Astrocyte of the hippocampus (primary cell): ENCODE results near the gene SLC35G6.
"Not testable (repeated sequence)": the region's sequence is repeated elsewhere in the genome, so short reads cannot be mapped to it uniquely, and the experiment has no call there.

Experiments
- DNase-seq: peaks from one replicate; pipeline ENCODE4 v3.0.0; 2011; ENCODE audit warnings: low read depth, low spot score

Gene SLC35G6

DNA sequence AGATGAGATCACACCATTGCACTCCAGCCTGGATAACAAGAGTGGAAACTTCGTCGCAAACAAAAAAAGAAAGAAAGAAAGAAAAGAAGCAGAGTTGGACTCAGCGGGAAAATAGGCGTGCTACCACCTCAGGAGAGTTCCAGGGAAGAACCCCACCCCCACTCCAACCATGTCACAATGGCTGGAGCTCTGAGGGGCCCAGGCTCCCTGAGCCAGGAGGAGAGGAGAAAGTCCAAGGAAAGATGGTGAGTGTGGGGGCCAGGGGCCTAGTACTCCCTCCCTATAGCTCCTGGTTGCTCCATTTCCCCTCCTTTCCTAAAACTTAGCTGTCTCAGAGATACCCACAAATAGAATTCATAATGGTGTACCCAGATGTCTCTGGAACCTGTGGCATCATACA, at the start of gene SLC35G6:
Gene SLC35G6, plus strand, starts transcription at position 172 of the 400 bp plus-strand sequence. Its CDS starts 71 bp downstream, at position 243.
- DNase-seq = not testable (repeated sequence)

GRCh38 chr17:7432296-7432695, 49.0 kb upstream of the SLC35G6 start:
- no peak for DNase-seq

DNA sequence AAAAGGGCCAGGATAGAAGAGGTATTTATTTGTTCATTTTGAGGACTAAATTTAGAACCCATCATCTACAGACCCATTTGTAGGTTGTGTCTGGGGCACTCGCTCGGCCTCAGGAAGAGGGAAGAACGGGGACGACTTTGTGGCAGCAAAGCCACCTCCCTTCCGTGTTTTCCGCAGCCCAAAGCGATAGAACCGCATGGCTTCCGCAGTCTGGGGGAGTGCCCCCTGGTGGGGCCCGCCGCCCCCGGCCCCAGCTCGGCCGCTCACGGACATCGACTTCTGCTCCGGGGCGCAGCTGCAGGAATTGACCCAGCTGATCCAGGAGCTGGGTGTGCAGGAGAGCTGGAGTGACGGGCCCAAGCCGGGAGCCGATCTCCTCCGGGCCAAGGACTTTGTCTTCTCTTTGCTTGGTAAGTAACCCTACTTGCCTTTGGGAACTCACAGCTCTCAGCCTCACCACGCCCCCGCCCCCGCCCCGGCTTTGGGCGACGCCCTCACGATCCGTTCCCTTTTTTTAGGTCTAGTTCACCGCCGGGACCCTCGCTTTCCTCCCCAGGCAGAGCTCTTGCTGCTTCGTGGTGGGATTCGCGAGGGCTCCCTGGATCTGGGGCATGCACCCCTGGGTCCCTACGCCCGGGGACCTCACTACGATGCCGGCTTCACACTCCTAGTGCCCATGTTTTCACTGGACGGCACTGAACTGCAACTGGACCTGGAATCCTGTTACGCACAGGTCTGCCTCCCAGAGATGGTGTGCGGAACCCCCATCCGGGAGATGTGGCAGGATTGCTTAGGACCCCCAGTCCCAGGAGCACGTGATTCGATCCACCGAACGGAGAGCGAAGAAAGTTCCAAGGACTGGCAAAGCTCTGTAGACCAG, 45.3 kb upstream of the SLC35G6 start:
- DNase-seq = peak; percentile 48

DNA sequence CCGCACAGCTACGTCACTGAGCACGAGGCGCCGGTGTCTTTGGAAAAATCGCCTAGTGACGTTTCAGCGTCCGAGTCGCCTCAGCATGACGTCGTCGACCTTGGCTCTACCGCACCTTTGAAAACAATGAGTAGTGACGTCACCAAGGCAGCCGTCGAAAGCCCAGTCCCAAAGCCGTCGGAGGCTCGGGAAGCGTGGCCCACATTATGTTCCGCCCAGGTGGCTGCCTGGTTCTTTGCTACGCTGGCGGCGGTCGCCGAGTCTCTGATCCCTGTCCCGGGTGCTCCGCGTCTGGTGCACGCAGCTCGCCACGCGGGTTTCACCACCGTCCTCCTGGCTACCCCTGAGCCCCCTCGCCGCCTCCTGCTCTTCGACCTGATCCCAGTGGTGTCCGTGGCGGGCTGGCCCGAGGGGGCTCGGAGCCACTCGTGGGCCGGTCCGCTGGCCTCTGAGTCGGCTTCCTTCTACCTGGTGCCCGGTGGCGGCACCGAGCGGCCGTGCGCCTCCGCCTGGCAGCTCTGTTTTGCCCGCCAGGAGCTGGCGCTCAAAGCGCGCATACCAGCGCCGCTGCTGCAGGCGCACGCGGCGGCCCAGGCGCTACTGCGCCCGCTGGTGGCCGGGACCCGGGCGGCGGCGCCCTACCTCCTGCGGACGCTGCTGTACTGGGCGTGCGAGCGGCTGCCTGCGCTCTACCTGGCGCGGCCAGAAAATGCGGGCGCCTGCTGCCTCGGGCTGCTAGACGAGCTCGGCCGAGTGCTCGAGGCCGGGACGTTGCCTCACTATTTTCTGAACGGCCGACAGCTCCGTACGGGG, 44.5 kb upstream of the SLC35G6 start:
- peak; percentile 95 for DNase-seq

DNA sequence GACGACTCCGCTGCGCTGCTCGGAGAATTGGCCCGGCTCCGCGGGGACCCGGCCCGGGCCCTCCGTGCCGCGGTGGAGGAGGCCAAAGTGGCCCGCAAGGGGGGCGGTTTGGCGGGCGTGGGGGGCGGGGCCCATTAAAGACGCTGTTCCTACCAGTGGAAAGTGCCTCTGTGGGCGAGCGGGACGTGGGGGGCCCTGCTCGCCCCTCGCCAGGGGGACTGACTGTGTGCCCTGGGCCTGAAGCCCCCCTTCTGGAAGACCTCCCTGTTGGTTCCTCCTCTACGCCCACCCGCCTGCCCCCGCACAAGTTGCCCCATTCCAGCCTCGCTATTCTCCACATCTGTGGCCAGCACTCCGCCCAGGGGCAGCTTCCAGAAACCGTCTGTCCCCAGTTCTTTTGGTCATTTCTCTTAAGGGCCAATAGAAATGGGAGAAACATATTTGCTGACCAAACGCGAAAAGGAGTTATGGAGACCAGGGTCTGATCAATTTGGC, 43.8 kb upstream of the SLC35G6 start:
- no peak for DNase-seq

GRCh38 chr17:7437950-7438614, 43.2 kb upstream of the SLC35G6 start:
- peak; percentile 68 for DNase-seq

DNA sequence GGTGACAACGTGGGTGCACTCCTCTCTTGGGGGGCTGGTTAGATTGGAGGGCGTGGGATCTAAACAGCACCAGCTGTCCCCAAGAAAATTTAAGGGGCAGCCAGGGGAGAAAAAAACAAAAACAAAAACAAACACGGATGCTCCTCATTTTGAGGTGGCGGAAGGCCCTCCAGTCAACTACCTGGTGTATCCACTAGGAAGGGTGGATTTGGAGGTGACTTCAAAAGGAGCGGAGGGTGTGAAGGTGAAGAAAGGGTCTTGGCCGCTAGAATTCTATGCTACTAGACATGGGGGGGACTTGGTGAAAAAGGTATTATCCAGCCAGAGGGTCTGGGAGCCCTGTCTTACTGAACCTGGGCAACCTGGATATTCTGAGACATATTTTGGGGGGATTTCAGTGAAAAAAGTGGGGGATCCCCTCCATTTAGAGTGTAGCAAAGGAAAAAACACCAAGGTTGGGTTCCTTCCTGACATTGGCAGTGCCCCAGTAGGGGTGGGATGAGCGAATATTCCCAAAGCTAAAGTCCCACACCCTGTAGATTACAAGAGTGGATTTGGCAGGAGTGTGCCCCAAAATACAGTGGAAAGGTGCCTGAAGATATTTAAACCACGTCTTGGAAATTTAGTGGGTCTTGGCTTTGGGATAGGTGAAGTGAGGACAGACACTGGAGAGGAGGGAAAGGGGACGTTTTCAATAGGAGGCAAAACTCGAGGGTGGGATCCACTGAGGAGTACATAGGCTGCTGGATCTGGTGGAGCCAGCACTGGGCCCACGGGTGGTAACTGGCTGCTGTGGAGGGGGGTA, 42.4 kb upstream of the SLC35G6 start:
- no peak for DNase-seq

DNA sequence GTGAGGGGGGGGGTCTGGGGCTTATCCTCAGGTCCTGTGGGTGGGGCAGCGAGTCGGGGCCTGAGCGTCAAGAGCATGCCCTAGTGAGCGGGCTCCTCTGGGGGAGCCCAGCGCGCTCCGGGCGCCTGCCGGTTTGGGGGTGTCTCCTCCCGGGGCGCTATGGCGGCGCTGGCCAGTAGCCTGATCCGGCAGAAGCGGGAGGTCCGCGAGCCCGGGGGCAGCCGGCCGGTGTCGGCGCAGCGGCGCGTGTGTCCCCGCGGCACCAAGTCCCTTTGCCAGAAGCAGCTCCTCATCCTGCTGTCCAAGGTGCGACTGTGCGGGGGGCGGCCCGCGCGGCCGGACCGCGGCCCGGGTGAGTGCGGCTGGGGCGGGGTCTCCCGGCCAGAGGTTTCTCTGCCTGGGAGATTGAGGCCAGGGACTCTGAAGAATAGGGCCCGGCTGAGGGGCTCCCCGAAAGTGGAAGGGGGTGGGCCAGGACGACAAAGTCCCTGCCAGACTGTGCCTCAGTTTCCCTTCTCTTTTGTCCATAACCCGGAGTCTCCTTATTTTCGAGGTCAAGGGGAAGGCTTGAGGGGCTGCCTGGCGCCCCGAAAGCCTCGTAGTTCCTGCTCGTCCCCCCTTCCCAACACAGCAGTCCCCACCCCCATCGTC, 41.7 kb upstream of the SLC35G6 start, which contains the start of gene FGF11:
Gene FGF11, plus strand, starts transcription at position 51 of the 651 bp plus-strand sequence. Its CDS starts 109 bp downstream, at position 160.
- DNase-seq = peak; percentile 31

DNA sequence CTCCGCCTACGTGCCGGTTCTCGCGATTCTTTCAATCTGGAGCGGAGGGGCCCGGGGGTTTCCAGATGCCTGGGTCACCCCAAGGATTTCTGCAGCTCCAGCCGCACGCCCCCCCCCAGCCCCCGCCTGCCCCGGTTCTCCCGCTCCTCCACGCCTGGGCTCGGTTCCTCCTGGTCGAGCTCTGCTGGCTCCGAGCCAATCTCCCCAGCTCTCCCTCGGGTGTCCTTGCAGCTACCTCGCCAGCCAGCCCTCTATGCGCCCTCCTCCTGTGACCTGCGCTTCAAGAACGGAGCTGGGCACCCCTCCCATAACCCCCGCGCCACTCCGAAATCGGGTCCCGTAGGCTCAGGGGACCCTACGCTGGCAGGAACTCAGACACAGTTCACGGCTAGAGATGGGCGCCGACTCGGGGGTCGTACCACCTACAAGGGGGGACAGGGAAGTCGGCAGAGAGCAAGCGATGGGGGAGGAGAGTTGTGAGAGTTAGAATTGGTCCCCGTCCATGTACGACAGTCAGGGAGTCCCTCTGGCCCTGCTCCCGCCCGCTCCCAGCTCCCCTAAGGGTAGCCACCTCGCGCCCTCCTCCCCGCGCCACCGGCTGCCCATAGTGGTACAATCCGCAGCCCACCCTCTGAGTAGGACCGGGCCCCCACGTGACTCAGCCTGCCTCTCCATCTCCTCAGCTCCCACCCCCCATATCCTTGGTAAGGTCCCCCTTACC, 41.0 kb upstream of the SLC35G6 start:
- peak; percentile 51 for DNase-seq

DNA sequence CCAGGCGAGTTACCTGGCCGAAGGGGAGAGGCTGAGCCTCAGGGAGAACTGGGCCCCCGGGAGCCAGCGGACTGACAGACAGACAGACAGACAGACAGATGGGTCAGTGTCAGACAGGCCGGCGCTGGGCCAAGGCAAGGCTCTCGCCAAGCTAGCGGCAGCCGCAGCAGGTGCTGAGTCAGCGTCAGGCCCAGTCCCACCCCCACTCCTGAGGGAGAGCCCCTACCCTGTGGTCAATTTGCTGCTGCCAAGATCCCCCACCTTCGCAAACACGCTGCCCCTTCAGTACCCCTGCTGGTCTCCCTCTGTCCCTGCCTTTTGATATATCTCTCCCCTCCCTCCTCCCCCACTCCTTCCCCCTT, 40.4 kb upstream of the SLC35G6 start:
- DNase-seq = peak; percentile 79

GRCh38 chr17:7441266-7441665, 40.0 kb upstream of the SLC35G6 start:
- DNase-seq = peak; percentile 39

- DNase-seq = no peak
Observed at GRCh38 chr17:7442142-7442541, 39.1 kb upstream of the SLC35G6 start.

DNA sequence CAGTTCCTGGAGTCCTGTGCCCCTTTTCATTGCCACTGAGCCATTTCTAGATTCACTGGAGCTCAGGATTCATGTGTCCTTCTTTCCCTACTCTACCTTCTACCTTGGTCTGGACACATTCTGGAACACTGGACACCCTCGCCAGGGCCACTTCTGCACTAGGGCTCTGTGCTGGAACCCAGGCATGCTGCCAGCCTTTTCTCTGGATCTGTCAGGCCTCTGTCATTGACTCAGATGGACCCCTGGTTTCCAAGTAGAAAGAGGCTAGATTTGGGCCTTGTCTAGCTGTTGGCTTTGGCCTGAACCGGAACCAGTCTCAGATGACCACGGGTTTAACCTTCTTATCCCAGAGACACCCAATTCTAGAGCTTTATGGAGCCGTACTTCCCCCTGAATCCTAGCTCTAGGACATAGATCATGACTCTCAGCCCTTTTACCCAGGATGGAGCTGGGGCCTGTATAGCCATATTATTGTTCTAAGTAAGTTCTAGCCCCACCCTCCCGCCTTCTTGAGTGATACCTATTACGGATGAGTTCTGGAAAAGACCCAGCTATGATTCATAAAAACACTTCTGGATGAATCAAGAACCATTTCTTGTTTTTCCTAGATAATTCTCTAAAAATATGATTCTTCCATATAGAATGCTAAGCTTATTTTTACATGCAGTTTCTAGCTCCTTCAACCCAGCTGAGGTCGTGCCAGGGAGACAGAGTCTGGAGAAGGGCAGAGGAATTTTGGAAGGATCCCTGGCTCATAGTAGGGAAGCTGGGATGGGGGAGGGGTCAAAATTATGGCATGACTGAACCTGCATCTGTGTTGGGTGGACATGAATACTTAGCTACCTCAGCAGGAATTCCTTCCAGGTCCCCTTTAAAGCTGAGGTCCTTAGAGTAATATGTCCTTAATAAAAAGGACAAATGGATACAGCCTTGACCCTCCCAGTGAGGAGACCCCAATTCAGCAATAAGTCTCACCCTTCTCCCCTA, 37.5 kb upstream of the SLC35G6 start:
- DNase-seq = no peak

GRCh38 chr17:7444682-7445618, 36.3 kb upstream of the SLC35G6 start, which contains the start of gene CHRNB1:
Gene CHRNB1, plus strand, starts transcription at chr17:7445061. Its CDS starts 67 bp downstream, at chr17:7445128.
- DNase-seq = peak; percentile 48

DNA sequence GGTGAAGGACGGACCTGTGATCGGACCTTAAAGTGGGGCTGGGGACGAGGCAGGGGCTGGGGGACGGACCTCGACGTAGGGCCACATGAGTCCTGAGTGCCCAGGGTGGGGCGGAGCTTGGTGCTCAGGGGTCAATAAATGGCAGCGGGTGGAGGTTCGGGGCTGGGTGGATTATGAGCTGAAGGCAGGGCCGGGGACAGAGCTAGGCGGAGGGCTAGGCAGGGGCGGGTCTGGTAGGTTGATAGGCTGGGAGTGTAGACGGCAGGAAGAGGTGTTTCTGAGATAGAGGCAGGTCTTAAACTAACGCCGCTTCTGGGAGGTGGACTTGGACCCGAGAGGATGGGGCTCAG, 35.7 kb upstream of the SLC35G6 start:
- DNase-seq = no peak

DNA sequence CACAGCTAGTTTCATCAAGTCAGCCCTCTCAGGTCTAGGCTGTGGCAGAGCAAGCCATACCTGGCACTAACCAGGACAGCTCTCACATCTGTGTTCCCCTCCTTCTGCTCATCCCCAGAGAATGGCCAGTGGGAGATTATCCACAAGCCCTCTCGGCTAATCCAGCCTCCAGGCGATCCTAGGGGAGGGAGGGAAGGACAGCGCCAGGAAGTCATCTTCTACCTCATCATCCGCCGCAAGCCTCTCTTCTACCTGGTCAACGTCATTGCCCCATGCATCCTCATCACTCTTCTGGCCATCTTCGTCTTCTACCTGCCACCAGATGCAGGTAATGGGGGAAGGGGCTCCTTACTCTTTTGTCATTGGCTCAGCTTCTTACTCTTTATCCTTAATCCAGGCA, 32.8 kb upstream of the SLC35G6 start:
- no peak for DNase-seq

DNA sequence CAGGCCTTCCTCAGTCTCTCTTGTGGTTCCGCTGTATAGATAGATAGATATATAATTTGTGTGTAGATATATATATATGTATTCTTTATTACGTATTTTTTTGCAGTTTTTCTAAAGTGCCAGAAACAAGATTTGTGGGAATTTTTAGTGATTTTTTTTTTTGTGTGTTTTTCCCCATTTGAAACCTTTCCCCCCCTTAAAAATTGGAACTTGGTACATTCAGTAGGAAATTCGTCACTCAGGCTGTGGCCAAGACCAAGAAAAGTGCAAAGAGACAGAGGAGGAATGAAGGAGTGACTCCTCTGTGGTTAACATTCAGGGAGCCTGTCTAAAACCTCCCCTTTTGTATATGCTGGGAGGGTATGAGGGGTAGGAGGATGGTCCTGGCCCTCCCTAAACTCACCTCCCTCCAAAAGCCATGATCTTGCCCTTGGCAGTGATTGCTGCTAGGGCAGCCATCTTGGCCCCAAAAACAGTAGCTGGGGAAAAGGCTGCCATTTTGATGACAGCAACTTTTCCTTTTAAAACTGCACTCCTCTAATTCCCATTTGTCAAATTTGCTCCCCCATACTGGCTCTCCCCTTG, 21.2 kb upstream of the SLC35G6 start:
- DNase-seq = no peak
